DOHH2 (cell line): ENCODE results near the gene ZNF414.

Experiments used
- H3F3A ChIP-seq: fragments of 200-600 bp; sonication (generic), shearing (Covaris generic); 2 replicates; pipeline ENCODE4 v1.6.0; 2016; ENCODE audit warnings: antibody characterized with exemption, mild to moderate bottlenecking; ENCODE audit not compliant: control insufficient read depth, insufficient read depth
- H3K27ac ChIP-seq: fragments of 200-600 bp; sonication (generic); 2 replicates; pipeline ENCODE4 v1.5.1; 2014; ENCODE audit warnings: low read depth, mild to moderate bottlenecking, low read length, moderate library complexity
- H3K27me3 ChIP-seq: fragments of 200-600 bp; sonication (generic); 2 replicates; pipeline ENCODE4 v1.6.1; 2014; ENCODE audit warnings: mild to moderate bottlenecking, low read length, mixed read lengths; ENCODE audit not compliant: control insufficient read depth
- H3K36me3 ChIP-seq: fragments of 200-600 bp; sonication (generic); 2 replicates; pipeline ENCODE4 v1.6.1; 2014; ENCODE audit warnings: mild to moderate bottlenecking, low read length, moderate library complexity, mixed read lengths; ENCODE audit not compliant: control insufficient read depth
- H3K4me1 ChIP-seq: fragments of 200-600 bp; sonication (generic); 2 replicates; pipeline ENCODE4 v1.6.1; 2014; ENCODE audit warnings: mild to moderate bottlenecking, low read length, mixed read lengths; ENCODE audit not compliant: control insufficient read depth
- H3K4me2 ChIP-seq: fragments of 200-600 bp; sonication (generic); 2 replicates; pipeline ENCODE4 v1.6.0; 2014; ENCODE audit warnings: mild to moderate bottlenecking, low read length, moderate library complexity
- H3K4me3 ChIP-seq: fragments of 200-600 bp; sonication (generic); 2 replicates; pipeline ENCODE4 v1.5.1; 2014; ENCODE audit warnings: mild to moderate bottlenecking, low read length, mixed read lengths
- H3K79me2 ChIP-seq: fragments of 200-600 bp; sonication (generic); 2 replicates; pipeline ENCODE4 v1.6.1; 2014; ENCODE audit warnings: mild to moderate bottlenecking, low read length, mixed read lengths; ENCODE audit not compliant: control insufficient read depth
- H3K9me2 ChIP-seq: fragments of 200-600 bp; sonication (generic); replicated peaks from 2 replicates; pipeline ENCODE4 v1.6.1; 2014; ENCODE audit warnings: mild to moderate bottlenecking, low read length, mixed read lengths; ENCODE audit not compliant: control insufficient read depth
- H3K9me3 ChIP-seq: fragments of 200-600 bp; sonication (generic); 2 replicates; pipeline ENCODE4 v1.6.1; 2014; ENCODE audit warnings: antibody characterized with exemption, low read length, mixed read lengths; ENCODE audit not compliant: control insufficient read depth, insufficient read depth
- H4K20me1 ChIP-seq: fragments of 200-600 bp; sonication (generic); 2 replicates; pipeline ENCODE4 v1.6.0; 2014; ENCODE audit warnings: low read depth, mild to moderate bottlenecking, antibody characterized with exemption, low read length, moderate library complexity; ENCODE audit not compliant: control insufficient read depth, insufficient read depth
- CTCF ChIP-seq: fragments of 200-600 bp; sonication (generic); IDR thresholded peaks from one replicate; pipeline ENCODE4 v1.5.1; 2014; ENCODE audit warnings: antibody characterized with exemption, mild to moderate bottlenecking, low read depth, low read length; ENCODE audit not compliant: poor library complexity, severe bottlenecking
- EZH2phosphoT487 ChIP-seq: fragments of 200-600 bp; sonication (generic); IDR thresholded peaks from 2 replicates; pipeline ENCODE4 v1.6.1; 2017; ENCODE audit warnings: borderline replicate concordance, mild to moderate bottlenecking, antibody characterized with exemption, low read length, moderate library complexity, mixed read lengths

The ZNF414 gene

GRCh38 chr19:8545743-8546142 lies 31.8 kb upstream of the ZNF414 start:
- Histone ChIP-seq H3K27ac (no peak overlapping the region), H3K27me3 (no peaks in the 10 kb centered on the region), H3K9me2 (no peaks in the 10 kb centered on the region), H3K4me3 (no peak overlapping the region), H3F3A (no peaks in the 10 kb centered on the region), H3K4me1 (no peaks in the 10 kb centered on the region), H4K20me1 (no peaks in the 10 kb centered on the region), H3K9me3 (no peaks in the 10 kb centered on the region), H3K36me3 (no peaks in the 10 kb centered on the region), H3K4me2 (no peak overlapping the region), H3K79me2 (no peaks in the 10 kb centered on the region)
- TF ChIP-seq CTCF, result no peak
- no peak for TF ChIP-seq EZH2phosphoT487

GRCh38 chr19:8544168-8544567 lies 30.2 kb upstream of the ZNF414 start:
- no peaks in the 10 kb centered on the region for H3K9me2 ChIP-seq
- H3K4me3 ChIP-seq, result no peak overlapping the region
- H4K20me1 ChIP-seq, result no peaks in the 10 kb centered on the region
- no peak overlapping the region for H3K27ac ChIP-seq
- H3K27me3 ChIP-seq, result no peaks in the 10 kb centered on the region
- no peaks in the 10 kb centered on the region for H3K79me2 ChIP-seq
- TF ChIP-seq CTCF (no peak), EZH2phosphoT487 (no peak)
- no peak overlapping the region for H3K4me2 ChIP-seq
- no peaks in the 10 kb centered on the region for H3F3A ChIP-seq
- no peaks in the 10 kb centered on the region for H3K4me1 ChIP-seq
- H3K9me3 ChIP-seq, result no peaks in the 10 kb centered on the region
- no peaks in the 10 kb centered on the region for H3K36me3 ChIP-seq

GRCh38 chr19:8539621-8540149 lies 25.7 kb upstream of the ZNF414 start:
- no peak overlapping the region for H3K4me3 ChIP-seq

More at GRCh38 chr19:8539621-8540149, 25.7 kb upstream of the ZNF414 start:
- H3F3A ChIP-seq, result no peaks in the 10 kb centered on the region
- no peak overlapping the region for H3K4me2 ChIP-seq
- H3K27me3 ChIP-seq, result no peaks in the 10 kb centered on the region
- H3K9me2 ChIP-seq, result no peaks in the 10 kb centered on the region
- no peaks in the 10 kb centered on the region for H3K36me3 ChIP-seq
- no peaks in the 10 kb centered on the region for H3K4me1 ChIP-seq
- TF ChIP-seq CTCF, result no peak
- TF ChIP-seq EZH2phosphoT487, result no peak
- no peaks in the 10 kb centered on the region for H4K20me1 ChIP-seq
- H3K27ac ChIP-seq, result no peak overlapping the region
- H3K9me3 ChIP-seq, result no peaks in the 10 kb centered on the region
- H3K79me2 ChIP-seq, result no peaks in the 10 kb centered on the region
